Tibial artery (tissue), 4 donors: ENCODE data around the gene ASAH2B.

Experiments
- DNase-seq, 2 donors: peaks; one replicate each; pipeline ENCODE4 v3.0.0-alpha.2; 2019
- H3K27ac ChIP-seq, 2 donors: fragments of 200-600 bp; sonication (generic) in 1 of 2; 1 replicate in 1 of 2; 2 replicates in 1 of 2; pipeline ENCODE4 v1.5.1; 2018 to 2019; ENCODE audit warnings: mild to moderate bottlenecking in 1 of 2
- H3K27me3 ChIP-seq, 2 donors: fragments of 200-600 bp; sonication (generic) in 1 of 2; one replicate each; pipeline versions ENCODE4 v1.5.1 to v1.6.0; 2016 to 2019
- H3K36me3 ChIP-seq, 3 donors: fragments of 200-600 bp; sonication (generic) in 2 of 3; one replicate each; pipeline ENCODE4 v1.5.1; 2016 to 2019; ENCODE audit warnings: mild to moderate bottlenecking in 2 of 3
- H3K4me1 ChIP-seq, 4 donors: fragments of 200-600 bp; sonication (generic) in 2 of 4; 1 replicate in 3 of 4; 2 replicates in 1 of 4; pipeline ENCODE4 v1.5.1; 2016 to 2019
- H3K4me3 ChIP-seq, 2 donors: fragments of 200-600 bp; sonication (generic) in 1 of 2; 1 replicate in 1 of 2; 2 replicates in 1 of 2; pipeline ENCODE4 v1.5.1; 2018 to 2019; ENCODE audit warnings: mild to moderate bottlenecking in 2 of 2
- H3K9me3 ChIP-seq, 3 donors: fragments of 200-600 bp; sonication (generic) in 1 of 3; one replicate each; pipeline ENCODE4 v1.5.1; 2016 to 2019
- CTCF ChIP-seq, 2 experiments: fragments of 200-600 bp in 1 of 2; fragments of 450-650 bp in 1 of 2; IDR thresholded peaks; one replicate each; pipeline ENCODE4 v1.5.1; 2017 to 2019; ENCODE audit warnings: antibody characterized with exemption in 2 of 2, mild to moderate bottlenecking in 1 of 2, moderate library complexity in 1 of 2
- intact Hi-C: fragments of 100-400 bp; cut with DNase I; formaldehyde crosslinking; loops from one replicate; pipeline ENCODE4 v1.15.0; 2023; ENCODE audit warnings: low total_unique reads

The ASAH2B gene

GRCh38 chr10:50807851-50808776 is 68.4 kb downstream of the ASAH2B start:
- Histone ChIP-seq H3K27me3 (no peaks in the 10 kb centered on the region), H3K4me3 (no peak overlapping the region), H3K27ac (no peak overlapping the region), H3K4me1 (no peaks in the 10 kb centered on the region), H3K36me3 (no peaks in the 10 kb centered on the region), H3K9me3 (no peaks in the 10 kb centered on the region)
- intact Hi-C loops: no loop called here
- no peak for TF ChIP-seq CTCF (IDR thresholded peaks at IDR 0.05)
- DNase-seq: no peak
